Measurements from ENCODE around the gene SV2B. TPM values are rescaled to one million over a fixed set of nuclear protein-coding genes. Genes with fewer than 3 reads are reported as not detected.
"Not testable (repeated sequence)": the region's sequence is repeated elsewhere in the genome, so short reads cannot be mapped to it uniquely, and the experiment has no call there.

Gene SV2B
- total RNA-seq, 1 experiment from 2014 or later: 0.44 TPM

DNA sequence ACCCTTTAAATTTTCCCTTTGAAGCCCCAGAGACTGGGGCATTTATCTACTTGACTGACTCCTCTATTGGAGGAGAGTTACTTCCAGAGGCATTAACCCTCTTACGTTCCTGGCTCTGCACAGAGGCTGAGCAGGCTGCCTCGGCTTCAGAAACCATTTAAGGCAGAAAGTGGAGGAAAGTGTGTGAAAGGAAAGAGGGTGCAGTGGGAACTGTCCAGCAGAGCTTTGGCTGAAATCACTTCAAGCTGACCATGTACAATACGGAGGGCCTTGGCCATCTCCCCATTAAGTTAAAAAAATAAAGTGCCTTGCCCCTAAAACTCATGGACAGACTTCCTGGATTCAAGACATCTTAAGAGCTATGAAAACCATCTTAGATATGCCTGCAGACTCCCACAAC lies 238.7 kb downstream of the SV2B start:
- peaks cover 7% of the 10 kb centered on the region for H3K36me3 Mint-ChIP-seq (ENCODE audit: insufficient read depth, unreplicated experiment)
- no peaks in the 10 kb centered on the region for H3K4me1 Mint-ChIP-seq (ENCODE audit: insufficient read depth, unreplicated experiment)
- intact Hi-C loops (cut with micrococcal nuclease): no loop called here
- no peaks in the 10 kb centered on the region for H3K9me3 Mint-ChIP-seq (ENCODE audit: unreplicated experiment)
- POLR2A ChIA-PET: no interaction called here
- H3K27me3 Mint-ChIP-seq (ENCODE audit: insufficient read depth, unreplicated experiment): peaks cover 15% of the 10 kb centered on the region
- TF ChIP-seq, protein P1, sequence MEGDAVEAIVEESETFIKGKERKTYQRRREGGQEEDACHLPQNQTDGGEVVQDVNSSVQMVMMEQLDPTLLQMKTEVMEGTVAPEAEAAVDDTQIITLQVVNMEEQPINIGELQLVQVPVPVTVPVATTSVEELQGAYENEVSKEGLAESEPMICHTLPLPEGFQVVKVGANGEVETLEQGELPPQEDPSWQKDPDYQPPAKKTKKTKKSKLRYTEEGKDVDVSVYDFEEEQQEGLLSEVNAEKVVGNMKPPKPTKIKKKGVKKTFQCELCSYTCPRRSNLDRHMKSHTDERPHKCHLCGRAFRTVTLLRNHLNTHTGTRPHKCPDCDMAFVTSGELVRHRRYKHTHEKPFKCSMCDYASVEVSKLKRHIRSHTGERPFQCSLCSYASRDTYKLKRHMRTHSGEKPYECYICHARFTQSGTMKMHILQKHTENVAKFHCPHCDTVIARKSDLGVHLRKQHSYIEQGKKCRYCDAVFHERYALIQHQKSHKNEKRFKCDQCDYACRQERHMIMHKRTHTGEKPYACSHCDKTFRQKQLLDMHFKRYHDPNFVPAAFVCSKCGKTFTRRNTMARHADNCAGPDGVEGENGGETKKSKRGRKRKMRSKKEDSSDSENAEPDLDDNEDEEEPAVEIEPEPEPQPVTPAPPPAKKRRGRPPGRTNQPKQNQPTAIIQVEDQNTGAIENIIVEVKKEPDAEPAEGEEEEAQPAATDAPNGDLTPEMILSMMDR (IDR thresholded peaks at IDR 0.05; ENCODE audit: unreplicated experiment): no peak
- no peak overlapping the region for H3K4me3 Mint-ChIP-seq (ENCODE audit: unreplicated experiment)
- no peak overlapping the region for H3K27ac Mint-ChIP-seq (ENCODE audit: low read depth, unreplicated experiment)
- no TSS peak for BruUV-seq (replicated peaks)
- CTCF ChIA-PET: interaction anchor here (0.7 to 1.2 kb wide), 2 partner anchors 11 to 67 kb away, joined by 3 to 5 read pairs; no protein-coding TSS in a partner anchor
- peak; percentile 48 for DNase-seq (ENCODE audit: unreplicated experiment)

DNA sequence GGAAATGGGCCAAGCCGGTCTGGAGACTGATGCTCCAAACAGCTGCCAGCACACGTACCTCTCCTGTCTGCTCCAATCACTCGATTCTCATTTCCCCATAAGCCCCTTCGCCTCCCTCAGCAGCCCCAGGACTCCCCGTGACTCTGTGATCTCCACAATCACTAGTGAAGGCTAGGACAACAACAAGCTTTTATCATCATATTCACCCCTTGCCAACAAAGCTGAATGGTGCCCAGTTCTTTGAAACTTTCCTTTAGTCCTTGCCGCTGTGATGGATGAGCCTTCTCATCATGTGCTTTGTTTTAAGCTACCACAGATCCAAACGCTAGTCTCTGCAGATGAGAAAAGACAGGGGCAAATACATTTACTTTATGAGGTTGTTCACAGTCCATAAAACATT lies 242.0 kb downstream of the SV2B start:
- H3K27ac Mint-ChIP-seq (ENCODE audit: low read depth, unreplicated experiment): no peak overlapping the region
- ChIA-PET CTCF (interaction anchor here (0.9 kb wide), 1 partner anchor 10 kb away, joined by 3 read pairs; no protein-coding TSS in a partner anchor), POLR2A (no interaction called here)
- no peak overlapping the region for H3K4me3 Mint-ChIP-seq (ENCODE audit: unreplicated experiment)
- H3K9me3 Mint-ChIP-seq (ENCODE audit: unreplicated experiment): no peaks in the 10 kb centered on the region
- H3K36me3 Mint-ChIP-seq (ENCODE audit: insufficient read depth, unreplicated experiment): peaks cover 7% of the 10 kb centered on the region
- no peaks in the 10 kb centered on the region for H3K4me1 Mint-ChIP-seq (ENCODE audit: insufficient read depth, unreplicated experiment)
- peaks cover 2% of the 10 kb centered on the region for H3K27me3 Mint-ChIP-seq (ENCODE audit: insufficient read depth, unreplicated experiment)
- DNase-seq (ENCODE audit: unreplicated experiment): no peak
- intact Hi-C loops (cut with micrococcal nuclease): no loop called here
- BruUV-seq (replicated peaks): no TSS peak
- TF ChIP-seq, protein P1 (IDR thresholded peaks at IDR 0.05; ENCODE audit: unreplicated experiment): no peak

DNA sequence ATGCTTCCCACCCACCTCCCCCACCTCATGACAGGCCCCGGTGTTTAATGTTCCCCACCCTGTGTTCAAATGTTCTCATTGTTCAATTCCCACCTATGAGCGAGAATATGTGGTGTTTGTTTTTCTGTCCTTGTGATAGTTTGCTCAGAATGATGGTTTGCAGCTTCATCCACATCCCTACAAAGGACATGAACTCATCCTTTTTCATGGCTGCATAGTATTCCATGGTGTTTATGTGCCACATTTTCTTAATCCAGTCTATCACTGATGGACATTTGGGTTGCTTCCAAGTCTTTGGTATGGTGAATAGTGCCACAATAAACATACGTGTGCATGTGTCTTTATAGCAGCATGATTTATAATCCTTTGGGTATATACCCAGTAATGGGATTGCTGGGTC lies 244.9 kb downstream of the SV2B start:
- BruUV-seq (replicated peaks); POLR2A ChIA-PET; DNase-seq (ENCODE audit: unreplicated experiment); H3K4me1 Mint-ChIP-seq (ENCODE audit: insufficient read depth, unreplicated experiment); H3K9me3 Mint-ChIP-seq (ENCODE audit: unreplicated experiment); H3K36me3 Mint-ChIP-seq (ENCODE audit: insufficient read depth, unreplicated experiment); H3K27ac Mint-ChIP-seq (ENCODE audit: low read depth, unreplicated experiment); H3K27me3 Mint-ChIP-seq (ENCODE audit: insufficient read depth, unreplicated experiment); CTCF ChIA-PET; H3K4me3 Mint-ChIP-seq (ENCODE audit: unreplicated experiment); intact Hi-C loops (cut with micrococcal nuclease): not testable (repeated sequence)

DNA sequence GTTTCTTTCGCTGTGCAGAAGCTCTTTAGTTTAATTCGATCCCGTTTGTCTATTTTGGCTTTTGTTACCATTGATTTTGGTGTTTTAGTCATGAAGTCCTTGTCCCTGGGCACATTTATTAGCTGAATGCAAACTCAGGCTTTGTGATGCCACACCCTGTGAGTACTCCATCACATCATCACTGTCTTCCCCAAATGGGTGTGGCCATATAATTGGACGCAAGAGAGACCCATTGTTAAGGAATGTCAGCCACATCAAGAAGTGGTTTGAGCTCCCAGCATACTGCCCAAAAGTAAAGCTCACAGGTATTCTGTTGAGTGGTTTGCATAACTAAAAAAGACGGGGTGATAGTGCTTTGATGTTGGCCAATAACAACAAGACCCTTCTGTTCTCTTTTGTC lies 245.7 kb downstream of the SV2B start:
- Mint-ChIP-seq H3K4me1 (ENCODE audit: insufficient read depth, unreplicated experiment) (no peaks in the 10 kb centered on the region), H3K9me3 (ENCODE audit: unreplicated experiment) (no peaks in the 10 kb centered on the region), H3K4me3 (ENCODE audit: unreplicated experiment) (no peak overlapping the region), H3K27me3 (ENCODE audit: insufficient read depth, unreplicated experiment) (no peaks in the 10 kb centered on the region), H3K36me3 (ENCODE audit: insufficient read depth, unreplicated experiment) (no peaks in the 10 kb centered on the region), H3K27ac (ENCODE audit: low read depth, unreplicated experiment) (no peak overlapping the region)
- TF ChIP-seq, protein P1 (IDR thresholded peaks at IDR 0.05; ENCODE audit: unreplicated experiment): no peak
- ChIA-PET CTCF (no interaction called here), POLR2A (no interaction called here)
- no peak for DNase-seq (ENCODE audit: unreplicated experiment)
- no TSS peak for BruUV-seq (replicated peaks)
- intact Hi-C loops (cut with micrococcal nuclease): no loop called here

DNA sequence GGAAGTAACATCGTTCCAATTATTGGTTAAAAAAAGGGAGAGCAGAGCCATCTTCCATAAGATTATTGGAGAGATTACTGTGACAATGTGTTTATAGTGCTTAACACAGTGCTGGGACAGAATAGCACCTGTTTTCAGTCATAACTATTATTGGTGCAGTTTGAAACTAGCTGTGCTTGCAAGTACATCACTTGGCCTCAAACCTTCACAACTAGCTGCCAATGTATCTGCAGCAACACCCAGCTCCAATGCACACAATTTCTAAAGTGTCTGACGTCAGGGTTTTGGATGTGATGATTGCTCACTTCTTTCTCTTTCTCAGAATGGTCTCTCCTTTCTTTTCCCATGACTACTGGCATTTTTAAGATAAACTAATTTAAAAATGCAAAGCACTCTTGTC lies 246.2 kb downstream of the SV2B start:
- no peaks in the 10 kb centered on the region for H3K4me1 Mint-ChIP-seq (ENCODE audit: insufficient read depth, unreplicated experiment)
- no peak overlapping the region for H3K27ac Mint-ChIP-seq (ENCODE audit: low read depth, unreplicated experiment)
- ChIA-PET POLR2A (no interaction called here), CTCF (no interaction called here)
- TF ChIP-seq, protein P1 (IDR thresholded peaks at IDR 0.05; ENCODE audit: unreplicated experiment): no peak
- DNase-seq (ENCODE audit: unreplicated experiment): no peak
- no peaks in the 10 kb centered on the region for H3K9me3 Mint-ChIP-seq (ENCODE audit: unreplicated experiment)
- no TSS peak for BruUV-seq (replicated peaks)
- no peaks in the 10 kb centered on the region for H3K36me3 Mint-ChIP-seq (ENCODE audit: insufficient read depth, unreplicated experiment)
- intact Hi-C loops (cut with micrococcal nuclease): no loop called here
- H3K27me3 Mint-ChIP-seq (ENCODE audit: insufficient read depth, unreplicated experiment): no peaks in the 10 kb centered on the region
- no peak overlapping the region for H3K4me3 Mint-ChIP-seq (ENCODE audit: unreplicated experiment)

Measured in MCF 10A (cell line).